NB4 (cell line): ENCODE measurements around the gene CPED1.
"Not testable (repeated sequence)": the region's sequence is repeated elsewhere in the genome, so short reads cannot be mapped to it uniquely, and the experiment has no call there.

Experiments
- DNase-seq: peaks from one replicate; pipeline ENCODE4 v3.0.0; 2010; ENCODE audit warnings: low read depth
- H3K4me3 ChIP-seq: one replicate; pipeline ENCODE4 v1.5.1; 2011; ENCODE audit warnings: mild to moderate bottlenecking, low read depth, low read length, moderate library complexity
- CTCF ChIP-seq: IDR thresholded peaks from one replicate; pipeline ENCODE4 v1.5.1; 2012; ENCODE audit warnings: low read depth, low read length
- MAX ChIP-seq: IDR thresholded peaks from 2 replicates; pipeline ENCODE4 v1.6.1; 2011; ENCODE audit warnings: low read depth, low read length
- MYC ChIP-seq: IDR thresholded peaks from 2 replicates; pipeline ENCODE4 v1.6.1; 2011; ENCODE audit warnings: low read depth, low read length
- POLR2A ChIP-seq: IDR thresholded peaks from 2 replicates; pipeline ENCODE4 v1.6.1; 2011; ENCODE audit warnings: mild to moderate bottlenecking; ENCODE audit not compliant: insufficient read length; ENCODE audit errors: extremely low read depth

The CPED1 gene

GRCh38 chr7:121026577-121027111 lies 38.1 kb downstream of the CPED1 start:
- no peak overlapping the region for H3K4me3 ChIP-seq
- TF ChIP-seq POLR2A = no peak
- TF ChIP-seq MAX = no peak
- no peak for TF ChIP-seq CTCF
- TF ChIP-seq MYC = no peak

GRCh38 chr7:121027761-121028669 lies 39.5 kb downstream of the CPED1 start:
- no peak for DNase-seq
- TF ChIP-seq MYC = no peak
- H3K4me3 ChIP-seq = no peak overlapping the region

More at GRCh38 chr7:121026577-121027111, 38.1 kb downstream of the CPED1 start:
- no peak for DNase-seq

GRCh38 chr7:121029302-121029701 lies 40.8 kb downstream of the CPED1 start:
- TF ChIP-seq CTCF (no peak), MYC (no peak), MAX (no peak), POLR2A (no peak)
- no peak for DNase-seq
- no peak overlapping the region for H3K4me3 ChIP-seq

- no peak for DNase-seq
- H3K4me3 ChIP-seq = no peak overlapping the region
- TF ChIP-seq MAX (no peak), MYC (no peak), POLR2A (no peak), CTCF (no peak)
Measured at GRCh38 chr7:121030308-121030707, 41.8 kb downstream of the CPED1 start.

GRCh38 chr7:121032645-121033460 lies 44.3 kb downstream of the CPED1 start:
- TF ChIP-seq MYC = no peak
- TF ChIP-seq POLR2A = no peak
- no peak for TF ChIP-seq MAX
- TF ChIP-seq CTCF = no peak
- no peak overlapping the region for H3K4me3 ChIP-seq
- no peak for DNase-seq

GRCh38 chr7:121034929-121035328 lies 46.4 kb downstream of the CPED1 start:
- no peak for DNase-seq
- TF ChIP-seq POLR2A (no peak), MAX (no peak), MYC (no peak), CTCF (no peak)
- no peak overlapping the region for H3K4me3 ChIP-seq

- H3K4me3 ChIP-seq, DNase-seq: not testable (repeated sequence)
Measured at GRCh38 chr7:121036776-121037175, 48.3 kb downstream of the CPED1 start.

GRCh38 chr7:121037329-121037728 lies 48.8 kb downstream of the CPED1 start:
- DNase-seq, H3K4me3 ChIP-seq: not testable (repeated sequence)
